WTC11 (cell line): ENCODE data around the gene RUNX1.

Source experiments
- ZNF396 ChIP-seq: fragments of 250-450 bp; sonication (Bioruptor Pico); IDR thresholded peaks from 2 replicates; pipeline ENCODE4 v1.8.0; 2021; ENCODE audit warnings: mild to moderate bottlenecking, moderate library complexity, borderline replicate concordance
- TF ChIP-seq, protein P1 (sequence below): fragments of 200-600 bp; IDR thresholded peaks from 2 replicates; pipeline ENCODE4 v1.8.0; 2022; ENCODE audit warnings: antibody characterized with exemption

DNA sequence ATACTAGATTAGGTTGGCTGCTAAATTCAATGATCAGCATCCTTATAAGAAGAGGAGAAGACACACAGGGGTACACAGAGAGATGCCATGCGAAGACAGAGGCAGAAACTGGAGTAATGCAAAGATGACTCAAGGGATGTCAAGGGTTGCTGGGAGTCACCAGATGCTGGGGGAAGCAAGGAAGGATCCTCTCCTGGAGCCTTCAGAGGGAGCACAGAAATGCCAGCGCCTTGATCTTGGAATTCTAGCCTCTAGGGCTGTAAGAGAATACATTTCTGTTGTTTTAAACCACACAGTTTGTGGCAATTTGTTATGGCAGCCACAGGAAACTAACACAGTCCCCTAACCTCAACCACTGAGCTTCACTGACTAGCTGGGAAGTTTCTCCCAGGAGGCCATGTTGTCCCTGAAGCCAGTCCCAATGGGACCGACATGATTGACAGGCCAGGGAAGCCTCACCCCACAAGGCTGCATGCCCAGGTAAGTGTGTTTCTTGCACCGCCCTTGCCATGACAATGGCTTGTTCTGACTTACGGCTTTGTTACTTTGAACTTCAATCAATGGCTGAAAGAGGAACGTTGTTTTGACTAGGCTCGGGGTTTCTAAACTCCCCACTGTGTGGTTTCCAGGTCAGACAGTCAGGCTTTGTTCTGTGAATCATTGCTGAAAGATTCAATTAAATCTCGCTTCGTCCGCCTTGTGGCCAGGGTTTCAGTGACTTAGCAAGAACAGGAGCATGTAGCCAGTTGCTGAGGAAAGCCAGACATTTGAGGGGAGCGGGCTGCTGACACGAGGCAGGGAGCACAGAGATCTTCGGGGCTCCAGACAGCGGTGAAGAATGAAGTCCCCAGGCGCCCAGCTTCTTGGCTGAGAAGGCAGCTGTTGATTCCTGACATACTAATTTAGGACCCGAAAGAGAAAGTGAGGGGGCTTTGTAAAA, 62.3 kb downstream of the RUNX1 start:
- TF ChIP-seq, protein P1, sequence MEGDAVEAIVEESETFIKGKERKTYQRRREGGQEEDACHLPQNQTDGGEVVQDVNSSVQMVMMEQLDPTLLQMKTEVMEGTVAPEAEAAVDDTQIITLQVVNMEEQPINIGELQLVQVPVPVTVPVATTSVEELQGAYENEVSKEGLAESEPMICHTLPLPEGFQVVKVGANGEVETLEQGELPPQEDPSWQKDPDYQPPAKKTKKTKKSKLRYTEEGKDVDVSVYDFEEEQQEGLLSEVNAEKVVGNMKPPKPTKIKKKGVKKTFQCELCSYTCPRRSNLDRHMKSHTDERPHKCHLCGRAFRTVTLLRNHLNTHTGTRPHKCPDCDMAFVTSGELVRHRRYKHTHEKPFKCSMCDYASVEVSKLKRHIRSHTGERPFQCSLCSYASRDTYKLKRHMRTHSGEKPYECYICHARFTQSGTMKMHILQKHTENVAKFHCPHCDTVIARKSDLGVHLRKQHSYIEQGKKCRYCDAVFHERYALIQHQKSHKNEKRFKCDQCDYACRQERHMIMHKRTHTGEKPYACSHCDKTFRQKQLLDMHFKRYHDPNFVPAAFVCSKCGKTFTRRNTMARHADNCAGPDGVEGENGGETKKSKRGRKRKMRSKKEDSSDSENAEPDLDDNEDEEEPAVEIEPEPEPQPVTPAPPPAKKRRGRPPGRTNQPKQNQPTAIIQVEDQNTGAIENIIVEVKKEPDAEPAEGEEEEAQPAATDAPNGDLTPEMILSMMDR, result no peak
- no peak for TF ChIP-seq ZNF396 (CRISPR knock-in tag)
